Testis (tissue), 3 donors: ENCODE results near the gene GALP. TPM values are rescaled to one million over a fixed set of nuclear protein-coding genes. Genes with fewer than 3 reads are reported as not detected.
"Not testable (repeated sequence)": the region's sequence is repeated elsewhere in the genome, so short reads cannot be mapped to it uniquely, and the experiment has no call there.

Experiments used
- DNase-seq: peaks from one replicate; pipeline ENCODE4 v3.0.0-alpha.2; 2019
- H3K27ac ChIP-seq, 2 donors: fragments of 200-600 bp; sonication (generic); one replicate each; pipeline ENCODE4 v1.5.1; 2019
- H3K27me3 ChIP-seq: fragments of 200-600 bp; sonication (generic); one replicate; pipeline ENCODE4 v1.5.1; 2019
- H3K36me3 ChIP-seq: fragments of 200-600 bp; sonication (generic); one replicate; pipeline ENCODE4 v1.5.1; 2017; ENCODE audit warnings: low read depth; ENCODE audit errors: missing control alignments
- H3K4me1 ChIP-seq: fragments of 200-600 bp; sonication (generic); one replicate; pipeline ENCODE4 v1.5.1; 2019
- H3K4me3 ChIP-seq, 2 donors: fragments of 200-600 bp; sonication (generic); one replicate each; pipeline ENCODE4 v1.5.1; 2017 to 2019
- H3K9me3 ChIP-seq: fragments of 200-600 bp; sonication (generic); one replicate; pipeline ENCODE4 v1.5.1; 2017
- CTCF ChIP-seq, 3 experiments: fragments of 450-650 bp in 2 of 3; fragments of 200-600 bp in 1 of 3; sonication (generic) in 1 of 3; IDR thresholded peaks; one replicate each; pipeline ENCODE4 v1.5.1; 2016 to 2019; ENCODE audit warnings: antibody characterized with exemption in 3 of 3, mild to moderate bottlenecking in 2 of 3, moderate library complexity in 1 of 3
- POLR2A ChIP-seq: fragments of 450-650 bp; IDR thresholded peaks from one replicate; pipeline ENCODE4 v1.6.1; 2017; ENCODE audit warnings: antibody characterized with exemption, mild to moderate bottlenecking, moderate library complexity
- WGBS, 2 donors: methylation state at CpG; one replicate each; pipeline ENCODE4 v1.1.5; 2018; 5-methylcytosine and 5-hydroxymethylcytosine counted together
- intact Hi-C: fragments of 100-400 bp; cut with DNase I; formaldehyde crosslinking; loops from one replicate; pipeline ENCODE4 v1.15.1; 2023; ENCODE audit warnings: low total_unique reads
- polyA plus RNA-seq: library from polyadenylated mRNA; stranded (reverse); fragments of 350-450 nt; fragmentation: Illumina TruSeq; extraction: RNeasy Lipid Tissue Mini Kit (QIAGEN cat#74804); gene quantifications from one replicate; pipeline ENCODE4 v1.2.3, GENCODE V29; 2014; ENCODE audit warnings: low read depth, low replicate concordance; ENCODE audit not compliant: insufficient read depth
- total RNA-seq, 2 donors: library from RNA; depleted of rRNA; stranded (reverse); fragments of >200 nt; gene quantifications; one replicate each; pipeline ENCODE4 v1.2.3, GENCODE V29; 2016

GALP gene
- total and polyA plus RNA-seq, 3 donors from 2014 or later, result not detected

- no peaks in the 10 kb centered on the region for H3K27me3 ChIP-seq
- H3K4me3 ChIP-seq, result no peak overlapping the region
- H3K27ac ChIP-seq, result no peak overlapping the region
- 65 to 71% methylated on average over 4 of the region's 4 CpGs for WGBS, 2 donors
- no peaks in the 10 kb centered on the region for H3K4me1 ChIP-seq
- DNase-seq, result no peak
- intact Hi-C loops, result no loop called here
- H3K36me3 ChIP-seq, result no peaks in the 10 kb centered on the region
- no peaks in the 10 kb centered on the region for H3K9me3 ChIP-seq
- no peak for TF ChIP-seq CTCF (IDR thresholded peaks at IDR 0.05)
- no peak for TF ChIP-seq POLR2A
Observed at GRCh38 chr19:56211718-56212117, 35.9 kb downstream of the GALP start.

GRCh38 chr19:56217039-56217949 lies 41.5 kb downstream of the GALP start:
- Histone ChIP-seq H3K4me3 (peak overlapping the region; percentile 32 to 40), H3K27me3 (no peaks in the 10 kb centered on the region), H3K27ac (no peak overlapping the region), H3K36me3 (no peaks in the 10 kb centered on the region), H3K9me3 (no peaks in the 10 kb centered on the region), H3K4me1 (no peaks in the 10 kb centered on the region)
- 9 to 15% methylated on average over 24 to 55 of the region's 79 CpGs for WGBS, 2 donors
- peak; percentile 22 for DNase-seq
- intact Hi-C loops, result no loop called here
- TF ChIP-seq CTCF (IDR thresholded peaks at IDR 0.05) (no peak), POLR2A (no peak)

GRCh38 chr19:56218961-56219360 lies 43.2 kb downstream of the GALP start:
- Histone ChIP-seq H3K27ac (no peak overlapping the region), H3K4me3 (no peak overlapping the region), H3K9me3 (no peaks in the 10 kb centered on the region), H3K27me3 (no peaks in the 10 kb centered on the region), H3K4me1 (no peaks in the 10 kb centered on the region), H3K36me3 (no peaks in the 10 kb centered on the region)
- TF ChIP-seq POLR2A, result no peak
- no peak for TF ChIP-seq CTCF (IDR thresholded peaks at IDR 0.05)
- WGBS, 2 donors, result 91% methylated on average over 10 of the region's 10 CpGs
- DNase-seq, result no peak
- intact Hi-C loops, result no loop called here

- H3K36me3 ChIP-seq, H3K4me3 ChIP-seq, H3K27ac ChIP-seq, H3K4me1 ChIP-seq, H3K27me3 ChIP-seq, intact Hi-C loops, H3K9me3 ChIP-seq: not testable (repeated sequence)
- peak; percentile 25 for DNase-seq
- WGBS, 2 donors, result 58 to 64% methylated on average over 9 of the region's 9 CpGs
- TF ChIP-seq CTCF (IDR thresholded peaks at IDR 0.05), result peak in 1 of 3 experiments; percentile 25
Observed at GRCh38 chr19:56221442-56221841, 45.6 kb downstream of the GALP start.

- Histone ChIP-seq H3K27me3 (no peaks in the 10 kb centered on the region), H3K4me3 (no peak overlapping the region), H3K9me3 (no peaks in the 10 kb centered on the region), H3K36me3 (no peaks in the 10 kb centered on the region), H3K4me1 (no peaks in the 10 kb centered on the region), H3K27ac (no peak overlapping the region)
- intact Hi-C loops, result no loop called here
- TF ChIP-seq CTCF (IDR thresholded peaks at IDR 0.05) (no peak), POLR2A (no peak)
- WGBS, 2 donors, result 93 to 95% methylated on average over 14 of the region's 14 CpGs
- no peak for DNase-seq
Observed at GRCh38 chr19:56221851-56222250, 46.0 kb downstream of the GALP start.
